Tibial nerve (tissue), 4 donors: ENCODE data around the gene RAVER2. TPM values are rescaled to one million over a fixed set of nuclear protein-coding genes. Genes with fewer than 3 reads are reported as not detected.
A peak's percentile ranks its signal among the peaks of the same experiment; 100 is the strongest.

Experiments
- DNase-seq, 2 donors: peaks; one replicate each; pipeline ENCODE4 v3.0.0-alpha.2; 2019; ENCODE audit warnings: low spot score in 2 of 2
- H3K27ac ChIP-seq, 4 donors: fragments of 200-600 bp; sonication (generic) in 3 of 4; one replicate each; pipeline ENCODE4 v1.5.1; 2017 to 2019; ENCODE audit warnings: mild to moderate bottlenecking in 1 of 4
- H3K27me3 ChIP-seq, 2 donors: fragments of 200-600 bp; sonication (generic) in 1 of 2; one replicate each; pipeline versions ENCODE4 v1.5.1 to v1.6.0; 2017 to 2019
- H3K36me3 ChIP-seq, 3 donors: fragments of 200-600 bp; sonication (generic); one replicate each; pipeline ENCODE4 v1.5.1; 2018 to 2019
- H3K4me1 ChIP-seq, 4 donors: fragments of 200-600 bp; sonication (generic) in 3 of 4; one replicate each; pipeline ENCODE4 v1.5.1; 2017 to 2019
- H3K4me3 ChIP-seq, 4 donors: fragments of 200-600 bp; sonication (generic) in 3 of 4; one replicate each; pipeline ENCODE4 v1.5.1; 2017 to 2019; ENCODE audit warnings: mild to moderate bottlenecking in 1 of 4, moderate library complexity in 1 of 4
- H3K9me3 ChIP-seq, 4 donors: fragments of 200-600 bp; sonication (generic) in 3 of 4; one replicate each; pipeline ENCODE4 v1.5.1; 2017 to 2019
- EP300 ChIP-seq, 2 donors: sonication (generic); formaldehyde crosslinking; IDR thresholded peaks; one replicate each; pipeline ENCODE4 v1.6.1; 2017; ENCODE audit warnings: antibody characterized with exemption in 2 of 2, mild to moderate bottlenecking in 1 of 2
- POLR2A ChIP-seq, 2 donors: fragments of 450-650 bp; IDR thresholded peaks; one replicate each; pipeline ENCODE4 v1.6.1; 2017; ENCODE audit warnings: antibody characterized with exemption in 2 of 2, mild to moderate bottlenecking in 2 of 2, moderate library complexity in 2 of 2
- WGBS, 2 donors: methylation state at CpG; one replicate each; pipeline ENCODE4 v1.1.5; 2018; 5-methylcytosine and 5-hydroxymethylcytosine counted together
- total RNA-seq, 4 donors: library from RNA; depleted of rRNA; stranded (reverse); fragments of >200 nt; gene quantifications; one replicate each; pipeline ENCODE4 v1.1.0, GENCODE V29; 2016
- TF ChIP-seq, protein P1 (sequence below), 5 experiments: fragments of 200-600 bp in 3 of 5; fragments of 450-650 bp in 2 of 5; sonication (generic) in 3 of 5; IDR thresholded peaks; one replicate each; pipeline ENCODE4 v1.5.1; 2016 to 2019; ENCODE audit warnings: antibody characterized with exemption in 5 of 5, mild to moderate bottlenecking in 3 of 5, moderate library complexity in 2 of 5

RAVER2 gene
- total RNA-seq, 4 donors from 2014 or later: 3.6 to 8.2 (median 4.1) TPM

DNA sequence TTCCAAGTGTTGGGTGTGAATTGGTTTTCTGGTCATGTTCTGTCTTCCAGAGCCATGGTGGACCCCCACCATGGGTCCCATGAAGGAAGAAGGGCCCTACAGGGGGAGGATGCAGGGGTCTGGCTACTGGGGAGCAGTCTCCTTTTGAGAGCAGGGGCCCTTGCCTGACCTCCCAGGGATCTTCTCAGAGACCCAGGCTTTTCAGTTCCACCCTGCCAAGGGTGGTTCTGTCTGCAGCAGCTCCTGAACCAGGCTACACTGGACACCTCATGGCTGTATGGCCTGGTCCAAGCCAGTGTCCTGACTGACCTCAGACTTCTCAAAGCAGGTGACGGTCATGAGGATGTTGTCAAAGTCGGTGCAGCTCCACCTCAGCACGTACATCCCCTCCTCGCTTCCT, 112.5 kb downstream of the RAVER2 start:
- Histone ChIP-seq H3K27ac (no peak overlapping the region), H3K9me3 (no peaks in the 10 kb centered on the region), H3K4me3 (no peak overlapping the region), H3K36me3 (peaks cover 2 to 86% (median 43%) of the 10 kb centered on the region in 3 donors), H3K4me1 (no peaks in the 10 kb centered on the region), H3K27me3 (no peaks in the 10 kb centered on the region)
- 95 to 98% methylated on average over 4 of the region's 4 CpGs for WGBS, 2 donors
- TF ChIP-seq, protein P1, sequence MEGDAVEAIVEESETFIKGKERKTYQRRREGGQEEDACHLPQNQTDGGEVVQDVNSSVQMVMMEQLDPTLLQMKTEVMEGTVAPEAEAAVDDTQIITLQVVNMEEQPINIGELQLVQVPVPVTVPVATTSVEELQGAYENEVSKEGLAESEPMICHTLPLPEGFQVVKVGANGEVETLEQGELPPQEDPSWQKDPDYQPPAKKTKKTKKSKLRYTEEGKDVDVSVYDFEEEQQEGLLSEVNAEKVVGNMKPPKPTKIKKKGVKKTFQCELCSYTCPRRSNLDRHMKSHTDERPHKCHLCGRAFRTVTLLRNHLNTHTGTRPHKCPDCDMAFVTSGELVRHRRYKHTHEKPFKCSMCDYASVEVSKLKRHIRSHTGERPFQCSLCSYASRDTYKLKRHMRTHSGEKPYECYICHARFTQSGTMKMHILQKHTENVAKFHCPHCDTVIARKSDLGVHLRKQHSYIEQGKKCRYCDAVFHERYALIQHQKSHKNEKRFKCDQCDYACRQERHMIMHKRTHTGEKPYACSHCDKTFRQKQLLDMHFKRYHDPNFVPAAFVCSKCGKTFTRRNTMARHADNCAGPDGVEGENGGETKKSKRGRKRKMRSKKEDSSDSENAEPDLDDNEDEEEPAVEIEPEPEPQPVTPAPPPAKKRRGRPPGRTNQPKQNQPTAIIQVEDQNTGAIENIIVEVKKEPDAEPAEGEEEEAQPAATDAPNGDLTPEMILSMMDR (IDR thresholded peaks at IDR 0.05): no peak
- TF ChIP-seq EP300 (IDR thresholded peaks at IDR 0.05) (no peak), POLR2A (IDR thresholded peaks at IDR 0.05) (no peak)
- no peak for DNase-seq

DNA sequence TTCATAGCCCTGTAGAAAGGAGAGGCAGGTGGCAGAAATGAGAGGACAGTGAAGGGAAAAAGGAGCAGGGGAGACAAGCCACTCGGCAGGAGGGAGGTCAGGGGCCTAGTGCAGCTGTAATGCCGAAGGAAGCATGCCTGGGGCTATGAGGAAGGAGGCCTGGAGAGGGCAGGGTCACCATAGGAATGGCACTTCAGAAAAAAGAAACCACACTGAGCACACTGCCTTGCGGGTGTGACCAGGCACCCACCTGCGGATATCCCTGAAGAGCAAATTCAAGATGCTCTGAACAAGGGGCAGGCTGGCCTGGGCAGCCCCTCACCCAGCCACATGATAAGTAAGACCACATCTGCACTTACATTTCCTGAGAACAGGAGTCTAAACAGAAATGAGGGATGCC, 116.7 kb downstream of the RAVER2 start:
- H3K27me3 ChIP-seq: no peaks in the 10 kb centered on the region
- no peak for DNase-seq
- H3K4me3 ChIP-seq: no peak overlapping the region
- peaks cover 0 to 15% (median 0%) of the 10 kb centered on the region in 4 donors for H3K4me1 ChIP-seq
- H3K27ac ChIP-seq: no peak overlapping the region
- peaks cover 0 to 83% (median 28%) of the 10 kb centered on the region in 3 donors for H3K36me3 ChIP-seq
- TF ChIP-seq, protein P1 (IDR thresholded peaks at IDR 0.05): peak in 1 of 5 experiments; percentile 17
- TF ChIP-seq POLR2A (IDR thresholded peaks at IDR 0.05) (no peak), EP300 (IDR thresholded peaks at IDR 0.05) (no peak)
- H3K9me3 ChIP-seq: no peaks in the 10 kb centered on the region
- WGBS, 2 donors: 51 to 61% methylated on average over 4 of the region's 4 CpGs

DNA sequence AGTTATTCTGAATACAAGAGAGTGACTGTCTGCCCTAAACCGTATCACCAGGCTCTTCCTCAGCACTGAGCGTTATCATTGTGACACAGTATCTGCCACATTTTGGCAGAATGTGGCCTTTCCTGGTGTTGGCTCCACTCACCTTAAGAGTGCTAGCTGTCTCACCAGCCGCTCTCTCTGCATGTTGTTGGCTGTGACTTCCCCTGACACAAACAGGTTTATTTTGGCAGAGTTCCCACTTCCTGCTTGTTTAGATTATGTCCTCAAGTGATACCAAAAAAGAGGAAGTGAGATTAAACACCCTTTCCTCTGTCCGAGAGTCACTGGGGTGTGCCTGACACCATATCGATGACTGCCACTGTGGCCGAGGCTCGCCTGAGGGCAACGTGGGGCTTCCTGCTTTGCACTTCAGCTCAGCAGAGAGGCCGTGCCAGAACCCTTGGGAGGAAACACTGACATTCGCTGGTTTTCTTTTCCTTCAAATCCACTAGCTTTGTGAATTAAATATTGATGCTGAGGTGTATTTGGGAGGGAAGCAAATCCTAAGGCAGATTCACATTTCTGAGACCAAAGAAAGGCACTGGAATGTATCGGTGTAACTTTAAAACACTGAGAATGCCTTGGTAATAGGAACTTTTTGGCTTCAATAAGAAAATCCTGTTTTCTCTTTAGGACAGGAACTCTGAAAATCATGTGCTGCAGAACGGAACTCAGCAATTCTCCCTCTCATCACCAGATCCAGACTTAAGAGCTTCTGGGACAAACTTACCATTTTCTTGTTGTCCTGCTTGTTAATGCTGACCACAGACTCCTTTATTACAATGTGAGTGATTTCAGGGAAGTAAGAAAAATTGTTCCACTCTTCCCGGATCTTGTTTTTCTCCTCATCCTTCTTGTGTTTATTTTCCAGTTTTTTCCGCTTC, 119.4 kb downstream of the RAVER2 start:
- WGBS, 2 donors: 69 to 70% methylated on average over 14 of the region's 14 CpGs
- Histone ChIP-seq H3K4me1 (peaks cover 0 to 15% (median 0%) of the 10 kb centered on the region in 4 donors), H3K27me3 (no peaks in the 10 kb centered on the region), H3K9me3 (no peaks in the 10 kb centered on the region), H3K27ac (peak overlapping the region in 1 of 4 donors; percentile 38), H3K4me3 (no peak overlapping the region), H3K36me3 (peaks cover 0 to 83% (median 9%) of the 10 kb centered on the region in 3 donors)
- peak in 1 of 2 donors; percentile 64 for DNase-seq
- TF ChIP-seq POLR2A (IDR thresholded peaks at IDR 0.05) (no peak), EP300 (IDR thresholded peaks at IDR 0.05) (peak in 1 of 2 donors; percentile 73)
- TF ChIP-seq, protein P1 (IDR thresholded peaks at IDR 0.05): no peak

DNA sequence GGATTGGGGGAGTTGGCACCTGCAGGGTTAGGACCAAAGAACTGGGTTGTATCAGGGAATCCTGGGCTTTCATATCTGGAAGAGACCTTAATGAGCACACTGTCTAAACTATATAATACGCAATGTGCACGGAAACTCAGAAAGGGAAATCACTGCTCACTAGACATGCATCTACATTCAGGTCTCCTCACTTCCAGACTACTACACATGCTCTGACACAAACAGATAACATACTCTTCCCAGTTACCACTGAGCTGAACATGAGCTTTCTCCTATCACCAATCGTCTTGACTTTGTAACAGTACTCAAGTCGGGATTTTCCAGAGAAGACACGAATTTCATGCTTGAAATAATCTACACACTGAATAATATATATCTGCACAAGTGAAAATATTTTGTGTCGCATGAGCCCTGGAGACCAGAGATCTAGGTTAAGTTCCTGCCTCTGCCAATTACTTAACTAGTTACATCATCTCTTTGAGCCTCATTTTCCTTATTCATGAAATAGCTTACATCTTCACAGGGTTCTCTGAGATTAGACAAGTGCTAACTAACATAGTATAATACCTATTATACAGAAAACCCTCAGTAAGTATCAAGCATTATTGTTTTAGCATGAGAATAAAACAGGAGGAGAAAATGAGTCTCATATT, 120.4 kb downstream of the RAVER2 start:
- Histone ChIP-seq H3K4me3 (no peak overlapping the region), H3K27ac (peak overlapping the region in 1 of 4 donors; percentile 46), H3K4me1 (peaks cover 0 to 15% (median 0%) of the 10 kb centered on the region in 4 donors), H3K27me3 (no peaks in the 10 kb centered on the region), H3K9me3 (no peaks in the 10 kb centered on the region), H3K36me3 (peaks cover 0 to 83% (median 0%) of the 10 kb centered on the region in 3 donors)
- 90 to 93% methylated on average over 6 of the region's 6 CpGs for WGBS, 2 donors
- DNase-seq: no peak
- no peak for TF ChIP-seq POLR2A (IDR thresholded peaks at IDR 0.05)
- no peak for TF ChIP-seq EP300 (IDR thresholded peaks at IDR 0.05)
- TF ChIP-seq, protein P1 (IDR thresholded peaks at IDR 0.05): no peak
